Colonic mucosa (tissue), 4 donors: ENCODE data around the gene CCDC102A. TPM values are rescaled to one million over a fixed set of nuclear protein-coding genes. Genes with fewer than 3 reads are reported as not detected.

Experiments
- DNase-seq: peaks from one replicate; pipeline ENCODE4 v3.0.0-alpha.2; 2020
- H3K27ac ChIP-seq: fragments of 200-600 bp; one replicate; pipeline ENCODE4 v1.8.0; 2021
- H3K27me3 ChIP-seq: fragments of 200-600 bp; one replicate; pipeline ENCODE4 v1.8.0; 2021
- H3K36me3 ChIP-seq: fragments of 200-600 bp; one replicate; pipeline ENCODE4 v1.8.0; 2021
- H3K4me1 ChIP-seq: fragments of 200-600 bp; one replicate; pipeline ENCODE4 v1.8.0; 2021; ENCODE audit warnings: mild to moderate bottlenecking
- H3K4me3 ChIP-seq: fragments of 200-600 bp; one replicate; pipeline ENCODE4 v1.8.0; 2021
- H3K9ac ChIP-seq, 2 donors: one replicate each; pipeline ENCODE4 v1.7.0; 2013; ENCODE audit warnings: control low read depth in 2 of 2, low read depth in 2 of 2, low read length in 2 of 2
- H3K9me3 ChIP-seq: fragments of 200-600 bp; one replicate; pipeline ENCODE4 v1.8.0; 2021
- intact Hi-C: fragments of 100-400 bp; cut with DNase I; formaldehyde crosslinking; loops from one replicate; pipeline ENCODE4 v1.14.1; 2022
- total RNA-seq, 2 donors: library from RNA; stranded (reverse); fragmentation: NEBNext Ultra II Directional in 1 of 2; extraction: Animal tissue kit (Norgen Biotek cat#: 25700) in 1 of 2; gene quantifications; one replicate each; pipeline ENCODE4 v1.2.1, GENCODE V29; 2021
- TF ChIP-seq, protein P1 (sequence below): fragments of 200-600 bp; IDR thresholded peaks from one replicate; pipeline ENCODE4 v1.8.0; 2022; ENCODE audit warnings: antibody characterized with exemption, mild to moderate bottlenecking
- donor health status: healthy.
- donor health status: DM: no; HTN: no; CAD: no.
- donor health status: DM: no; HTN: no; CAD: no.

Gene CCDC102A
- total RNA-seq, 2 donors from 2014 or later, result 1.9 to 2.5 TPM

DNA sequence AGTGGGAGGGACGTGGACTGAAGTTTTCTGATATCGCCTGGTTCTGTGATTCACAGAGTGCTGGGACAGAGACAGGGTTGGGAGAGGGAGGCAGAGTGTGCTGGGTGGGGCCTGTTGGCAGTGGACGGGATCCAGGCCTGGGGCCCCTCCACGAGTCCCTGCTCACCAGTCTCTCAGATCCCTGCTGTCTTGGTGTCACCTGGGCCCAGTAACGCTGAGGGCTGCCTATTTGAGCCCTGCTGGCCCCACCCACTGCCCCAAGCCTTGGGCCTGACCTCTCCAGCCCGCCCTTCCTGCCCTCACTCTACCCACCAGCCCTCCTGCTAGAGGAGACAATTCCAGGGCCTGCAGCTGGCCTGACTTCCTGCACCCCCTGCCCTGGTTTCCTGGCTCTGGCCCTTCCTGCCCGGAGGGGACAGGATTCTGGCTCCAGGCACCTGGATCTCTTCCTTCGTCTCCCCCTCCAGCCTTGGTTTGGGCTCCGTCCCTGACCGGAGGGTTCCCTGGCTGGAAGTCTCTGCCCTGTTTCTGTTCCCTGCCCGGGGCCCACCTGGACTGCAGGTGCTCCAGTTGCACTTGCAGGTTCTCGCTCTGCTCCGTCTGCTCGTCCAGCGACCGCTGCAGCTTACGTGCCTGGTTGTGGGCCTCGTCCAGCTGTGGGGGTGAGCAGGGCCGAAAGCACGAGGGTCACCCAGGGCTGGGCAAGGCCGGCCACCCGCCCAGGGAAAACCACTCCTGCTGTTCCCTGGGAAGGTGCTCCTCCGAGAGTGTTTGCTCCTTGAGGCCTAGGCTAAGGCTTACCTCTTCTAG is 21.4 kb downstream of the CCDC102A start:
- TF ChIP-seq, protein P1, sequence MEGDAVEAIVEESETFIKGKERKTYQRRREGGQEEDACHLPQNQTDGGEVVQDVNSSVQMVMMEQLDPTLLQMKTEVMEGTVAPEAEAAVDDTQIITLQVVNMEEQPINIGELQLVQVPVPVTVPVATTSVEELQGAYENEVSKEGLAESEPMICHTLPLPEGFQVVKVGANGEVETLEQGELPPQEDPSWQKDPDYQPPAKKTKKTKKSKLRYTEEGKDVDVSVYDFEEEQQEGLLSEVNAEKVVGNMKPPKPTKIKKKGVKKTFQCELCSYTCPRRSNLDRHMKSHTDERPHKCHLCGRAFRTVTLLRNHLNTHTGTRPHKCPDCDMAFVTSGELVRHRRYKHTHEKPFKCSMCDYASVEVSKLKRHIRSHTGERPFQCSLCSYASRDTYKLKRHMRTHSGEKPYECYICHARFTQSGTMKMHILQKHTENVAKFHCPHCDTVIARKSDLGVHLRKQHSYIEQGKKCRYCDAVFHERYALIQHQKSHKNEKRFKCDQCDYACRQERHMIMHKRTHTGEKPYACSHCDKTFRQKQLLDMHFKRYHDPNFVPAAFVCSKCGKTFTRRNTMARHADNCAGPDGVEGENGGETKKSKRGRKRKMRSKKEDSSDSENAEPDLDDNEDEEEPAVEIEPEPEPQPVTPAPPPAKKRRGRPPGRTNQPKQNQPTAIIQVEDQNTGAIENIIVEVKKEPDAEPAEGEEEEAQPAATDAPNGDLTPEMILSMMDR, result no peak
- Histone ChIP-seq H3K9ac (no peak overlapping the region), H3K36me3 (no peaks in the 10 kb centered on the region), H3K27me3 (no peaks in the 10 kb centered on the region), H3K9me3 (no peaks in the 10 kb centered on the region), H3K4me3 (no peak overlapping the region), H3K4me1 (no peaks in the 10 kb centered on the region), H3K27ac (no peak overlapping the region)
- intact Hi-C loops, result loop anchor here (5.0 kb wide), 2 partner anchors 48 to 213 kb away; no protein-coding TSS in a partner anchor
- no peak for DNase-seq

DNA sequence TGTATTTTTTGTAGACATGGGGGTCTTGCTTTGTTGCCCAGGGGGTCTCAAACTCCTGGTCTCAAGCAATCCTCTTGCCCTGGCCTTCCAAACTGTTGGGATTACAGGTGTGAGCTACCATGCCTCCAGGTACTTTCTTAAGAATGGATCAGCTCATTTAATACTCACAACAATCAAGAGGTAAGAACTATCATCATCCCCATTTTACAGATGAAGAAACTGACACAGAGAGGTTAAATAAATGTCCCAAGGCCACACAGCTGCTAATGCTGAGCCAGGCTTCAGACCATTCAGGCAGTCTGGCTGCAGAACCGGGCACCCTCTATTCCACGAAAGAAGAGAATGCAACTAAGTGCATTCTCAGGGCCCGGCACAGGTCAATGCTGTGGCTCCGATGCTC is 22.0 kb downstream of the CCDC102A start:
- Histone ChIP-seq H3K4me1 (no peaks in the 10 kb centered on the region), H3K27me3 (no peaks in the 10 kb centered on the region), H3K9ac (no peak overlapping the region), H3K27ac (no peak overlapping the region), H3K9me3 (no peaks in the 10 kb centered on the region), H3K4me3 (no peak overlapping the region), H3K36me3 (no peaks in the 10 kb centered on the region)
- DNase-seq, result no peak
- intact Hi-C loops, result no loop called here
- TF ChIP-seq, protein P1, result no peak

DNA sequence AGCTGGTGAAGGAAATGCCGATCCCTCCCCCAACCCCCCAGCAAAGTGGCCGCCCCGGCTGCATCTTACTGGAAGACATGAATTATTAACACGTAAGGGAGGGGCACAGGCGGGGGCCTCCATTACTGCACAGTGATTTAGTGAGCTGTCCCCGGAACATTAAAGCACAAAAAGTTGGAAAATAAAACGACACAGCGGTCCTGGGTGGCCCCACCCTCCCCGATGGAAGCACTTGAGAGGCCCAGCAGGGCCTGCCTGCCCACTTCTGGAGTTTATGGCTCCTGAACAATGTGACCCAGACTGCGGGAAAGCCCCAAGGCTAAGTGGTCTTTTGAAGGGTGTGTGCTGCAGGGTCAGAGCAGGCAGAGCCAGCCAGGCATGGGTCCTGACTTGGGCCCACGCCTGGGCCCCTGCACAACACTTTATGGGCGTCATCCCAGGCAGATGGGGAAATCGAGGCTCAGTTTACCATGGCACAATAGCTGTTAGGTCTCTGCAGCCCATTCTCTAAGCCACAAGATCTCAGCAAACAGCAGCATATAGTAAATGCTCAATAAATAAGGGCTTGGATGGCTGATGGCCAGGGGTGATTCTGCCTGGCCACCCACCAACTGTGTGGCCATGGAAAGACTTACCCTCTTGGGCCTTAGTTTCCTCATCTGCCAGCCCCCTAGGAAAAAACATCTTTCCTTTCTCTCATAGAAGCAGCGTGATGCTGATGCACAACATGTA is 22.8 kb downstream of the CCDC102A start:
- intact Hi-C loops, result no loop called here

DNA sequence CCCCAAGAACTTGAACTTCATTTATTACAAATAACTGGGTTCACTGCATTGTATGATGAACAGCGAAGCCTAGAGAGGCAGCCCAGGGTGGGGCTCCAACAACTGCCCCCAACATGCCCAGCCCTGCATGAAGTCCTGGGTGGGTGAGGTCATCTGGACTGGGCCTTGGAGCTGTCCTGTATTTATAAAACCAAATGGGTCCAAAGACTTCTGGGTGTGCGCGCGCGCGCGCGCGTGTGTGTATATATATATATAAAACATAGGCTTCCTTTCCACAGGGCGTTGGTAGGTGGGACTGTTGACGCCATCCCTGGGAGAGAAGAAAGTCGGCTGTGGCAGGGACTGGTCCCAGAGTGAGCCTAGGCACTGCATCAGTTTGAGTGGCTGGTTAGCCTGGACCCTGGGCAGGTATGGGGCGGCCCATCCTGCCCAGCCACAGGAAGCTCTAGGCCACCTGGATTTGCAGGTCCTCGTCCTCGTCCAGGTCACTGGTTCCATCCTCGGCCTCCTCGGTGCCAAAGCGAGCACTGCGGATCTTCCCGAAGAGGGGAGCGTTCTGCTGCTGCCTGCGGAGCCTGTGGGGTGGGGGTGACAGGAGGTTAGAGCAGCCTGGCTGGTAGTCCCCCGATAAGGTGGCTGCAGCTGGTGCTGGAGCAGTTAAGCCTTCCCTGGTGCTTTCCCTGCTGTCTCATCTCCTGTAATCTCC is 23.9 kb downstream of the CCDC102A start:
- Histone ChIP-seq H3K9ac (no peak overlapping the region), H3K27me3 (no peaks in the 10 kb centered on the region), H3K27ac (peak overlapping the region; percentile 33), H3K36me3 (no peaks in the 10 kb centered on the region), H3K4me1 (no peaks in the 10 kb centered on the region), H3K4me3 (no peak overlapping the region), H3K9me3 (no peaks in the 10 kb centered on the region)
- TF ChIP-seq, protein P1, result no peak
- intact Hi-C loops, result no loop called here
- DNase-seq, result no peak

More for the DNA sequence above, 22.8 kb downstream of the CCDC102A start:
- H3K27ac ChIP-seq, result peak overlapping the region; percentile 33
- no peaks in the 10 kb centered on the region for H3K9me3 ChIP-seq
- H3K36me3 ChIP-seq, result no peaks in the 10 kb centered on the region
- DNase-seq, result peak; percentile 58
- H3K9ac ChIP-seq, result no peak overlapping the region
- TF ChIP-seq, protein P1, result no peak
- H3K4me1 ChIP-seq, result no peaks in the 10 kb centered on the region
- H3K27me3 ChIP-seq, result no peaks in the 10 kb centered on the region
- no peak overlapping the region for H3K4me3 ChIP-seq
